IPS-11a (cell line): ENCODE data around the gene TCAIM.

Experiments
- H3K4me3 ChIP-seq: one replicate; pipeline ENCODE4 v1.5.1; 2013; ENCODE audit warnings: low read depth, low read length, control low read depth

TCAIM gene

GRCh38 chr3:44444437-44444836, 105.9 kb downstream of the TCAIM start:
- no peak overlapping the region for H3K4me3 ChIP-seq

GRCh38 chr3:44444896-44445691, 106.5 kb downstream of the TCAIM start:
- H3K4me3 ChIP-seq = no peak overlapping the region

DNA sequence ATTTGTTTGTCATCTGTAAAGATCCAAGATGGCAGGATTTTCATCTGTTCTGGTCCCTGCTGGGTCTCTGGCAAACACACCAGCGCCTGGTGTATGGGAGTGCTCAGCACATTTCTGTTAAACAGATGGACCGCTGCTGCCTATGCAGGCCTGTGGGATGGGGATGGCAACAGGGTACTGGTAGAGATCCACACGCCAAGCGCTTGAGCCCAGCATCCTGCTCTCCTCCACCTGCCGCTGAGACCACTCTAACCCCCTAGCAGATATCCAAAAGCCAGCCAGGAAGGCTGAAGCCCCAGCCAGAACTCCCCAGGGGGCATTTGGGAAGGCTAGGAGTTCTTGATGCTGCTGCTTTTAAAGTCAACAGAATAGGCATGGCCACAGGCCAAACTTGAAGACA, 107.2 kb downstream of the TCAIM start:
- H3K4me3 ChIP-seq = no peak overlapping the region

GRCh38 chr3:44446929-44447328, 108.4 kb downstream of the TCAIM start:
- H3K4me3 ChIP-seq = no peak overlapping the region

DNA sequence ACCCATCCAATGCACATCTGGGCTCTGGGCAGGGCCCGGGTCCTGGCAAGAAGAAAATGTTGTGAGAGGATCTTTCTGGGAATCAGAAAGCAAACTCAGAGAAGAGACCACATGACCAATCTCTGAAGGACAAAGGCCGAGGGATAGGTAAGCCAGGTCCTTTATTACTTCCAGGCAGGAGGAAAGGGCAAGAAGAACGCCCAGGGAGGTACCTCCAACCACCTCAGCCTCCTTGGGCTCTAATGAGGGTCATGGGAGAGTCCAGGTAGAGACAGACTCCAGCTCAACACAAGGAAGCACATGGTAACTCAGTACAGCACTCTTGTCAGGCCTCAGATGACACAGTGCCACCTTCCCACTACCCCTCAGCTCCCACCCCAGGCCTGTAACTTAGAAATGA, 112.9 kb downstream of the TCAIM start:
- no peak overlapping the region for H3K4me3 ChIP-seq

DNA sequence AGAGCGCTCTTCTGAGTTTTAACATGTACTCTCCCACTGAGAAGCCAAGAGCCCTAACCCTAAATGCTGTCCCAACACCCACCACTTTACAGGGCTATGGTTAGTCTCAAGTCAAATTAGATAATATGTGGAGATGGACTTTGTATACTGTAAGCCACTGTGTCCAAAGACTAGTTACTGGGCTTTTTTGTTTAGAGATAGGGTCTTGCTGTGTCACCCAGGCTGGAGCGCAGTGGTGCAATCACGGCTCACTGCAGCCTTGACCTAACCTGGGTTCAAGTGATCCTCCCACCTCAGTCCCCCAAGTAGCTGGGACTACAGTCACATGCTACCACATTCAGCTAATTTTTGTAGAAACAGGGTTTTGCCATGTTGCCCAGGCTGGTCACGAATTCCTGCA, 115.7 kb downstream of the TCAIM start:
- no peak overlapping the region for H3K4me3 ChIP-seq

DNA sequence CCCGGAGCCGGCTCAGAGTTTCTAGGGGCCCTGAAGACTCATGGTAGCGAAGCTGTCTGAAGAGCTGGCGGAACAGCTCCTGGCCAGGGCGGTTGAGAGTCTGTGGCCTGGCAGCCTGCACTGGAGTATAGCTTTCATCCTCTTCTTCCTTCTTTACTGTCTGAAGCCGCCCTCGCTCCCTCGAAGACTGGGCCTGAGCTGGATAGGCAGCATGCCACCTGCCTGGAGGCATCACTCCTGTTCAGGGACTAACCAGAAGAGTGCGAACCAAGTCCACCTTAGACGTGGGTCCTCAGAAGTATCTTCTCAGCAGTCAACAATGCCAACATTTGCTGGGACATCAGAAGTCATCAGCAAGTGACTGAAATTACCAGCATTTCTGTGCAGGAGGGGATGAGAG, 116.8 kb downstream of the TCAIM start:
- no peak overlapping the region for H3K4me3 ChIP-seq
